Activated effector memory CD4-positive, alpha-beta T cell treated with anti-CD3 and anti-CD28 coated beads, Interleukin-2, amount 50 U/mL, for 16 hours (primary cell): ENCODE data around the gene PPP2R5E.

Source experiments
- DNase-seq: peaks from one replicate; pipeline ENCODE4 v3.0.0-alpha.2; 2020

PPP2R5E gene

GRCh38 chr14:63517354-63517753 lies 25.8 kb downstream of the PPP2R5E start:
- DNase-seq, result no peak

- no peak for DNase-seq
Observed at GRCh38 chr14:63515240-63515639, 27.9 kb downstream of the PPP2R5E start.

- no peak for DNase-seq
Observed at GRCh38 chr14:63513756-63514155, 29.4 kb downstream of the PPP2R5E start.

GRCh38 chr14:63512861-63513260 lies 30.3 kb downstream of the PPP2R5E start:
- DNase-seq, result no peak

GRCh38 chr14:63510538-63510937 lies 32.6 kb downstream of the PPP2R5E start:
- no peak for DNase-seq

GRCh38 chr14:63508033-63508432 lies 35.1 kb downstream of the PPP2R5E start:
- DNase-seq, result no peak

GRCh38 chr14:63504648-63505047 lies 38.5 kb downstream of the PPP2R5E start:
- no peak for DNase-seq

- DNase-seq, result no peak
Observed at GRCh38 chr14:63501429-63501828, 41.7 kb downstream of the PPP2R5E start.

GRCh38 chr14:63499701-63500250 lies 43.4 kb downstream of the PPP2R5E start:
- DNase-seq, result no peak

GRCh38 chr14:63496837-63497400 lies 46.3 kb downstream of the PPP2R5E start:
- DNase-seq, result no peak

GRCh38 chr14:63493246-63493645 lies 49.9 kb downstream of the PPP2R5E start:
- DNase-seq, result no peak

- no peak for DNase-seq
Observed at GRCh38 chr14:63492391-63492790, 50.8 kb downstream of the PPP2R5E start.

GRCh38 chr14:63487724-63488123 lies 55.5 kb downstream of the PPP2R5E start:
- DNase-seq, result no peak

GRCh38 chr14:63486738-63487137 lies 56.4 kb downstream of the PPP2R5E start:
- DNase-seq, result no peak

- no peak for DNase-seq
Observed at GRCh38 chr14:63483315-63483714, 59.9 kb downstream of the PPP2R5E start.

GRCh38 chr14:63480599-63480998 lies 62.6 kb downstream of the PPP2R5E start:
- no peak for DNase-seq

GRCh38 chr14:63478437-63478852 lies 64.7 kb downstream of the PPP2R5E start:
- no peak for DNase-seq

- no peak for DNase-seq
Observed at GRCh38 chr14:63478010-63478409, 65.2 kb downstream of the PPP2R5E start.

GRCh38 chr14:63477556-63477955 lies 65.6 kb downstream of the PPP2R5E start:
- DNase-seq, result no peak

GRCh38 chr14:63475761-63476160 lies 67.4 kb downstream of the PPP2R5E start:
- DNase-seq, result no peak

GRCh38 chr14:63474844-63475243 lies 68.3 kb downstream of the PPP2R5E start:
- DNase-seq, result no peak

GRCh38 chr14:63474111-63474510 lies 69.1 kb downstream of the PPP2R5E start:
- DNase-seq, result no peak

GRCh38 chr14:63472986-63473788 lies 70.0 kb downstream of the PPP2R5E start:
- DNase-seq, result no peak
